GM18498 (cell line): ENCODE measurements around the gene HTT.

Experiments used
- ATAC-seq: cut with Tn5 transposase; IDR thresholded peaks from one replicate; pipeline ENCODE4 v1.9.1; 2021; ENCODE audit warnings: mild to moderate bottlenecking, moderate library complexity; ENCODE audit not compliant: unreplicated experiment

Gene HTT

GRCh38 chr4:3257556-3258482 lies 183.3 kb downstream of the HTT start:
- no peak for ATAC-seq

DNA sequence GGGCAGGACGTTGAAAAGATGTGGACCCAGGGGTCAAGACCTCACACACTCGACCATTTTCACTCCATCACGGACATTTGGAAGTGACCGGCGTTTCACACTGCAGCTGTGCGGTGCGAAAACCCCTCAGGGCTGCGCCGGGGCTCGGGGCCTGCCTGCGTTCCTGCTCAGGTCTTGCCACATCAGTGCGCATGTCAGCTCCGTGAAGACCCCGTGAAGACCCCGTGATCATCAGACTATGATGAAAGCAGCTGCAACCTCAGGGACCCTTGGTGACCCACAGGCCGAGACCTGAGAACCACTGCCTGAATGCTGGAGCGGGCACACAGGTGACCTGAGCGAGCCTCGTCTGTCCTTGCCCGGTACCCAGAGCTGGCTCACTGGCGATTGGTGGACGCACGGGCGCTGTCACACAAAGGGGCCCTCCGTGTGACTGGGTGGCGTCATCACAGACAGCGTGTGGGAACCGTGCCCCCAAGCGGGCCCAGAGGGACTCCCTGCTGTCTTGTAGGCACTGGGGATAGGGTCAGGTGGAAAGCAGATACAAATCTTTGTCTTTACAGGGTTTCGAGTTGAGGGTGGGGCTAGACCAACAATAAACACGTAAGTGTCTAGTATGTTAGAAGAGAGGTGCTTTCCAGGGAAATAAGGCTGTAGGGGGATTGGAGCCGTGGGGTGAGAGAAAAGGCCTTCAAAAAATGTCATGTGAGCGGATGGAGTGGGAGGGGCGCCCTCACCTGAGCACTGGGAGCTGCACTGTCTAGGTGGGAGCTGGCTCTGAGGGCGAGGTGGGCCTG lies 187.1 kb downstream of the HTT start:
- ATAC-seq = no peak

DNA sequence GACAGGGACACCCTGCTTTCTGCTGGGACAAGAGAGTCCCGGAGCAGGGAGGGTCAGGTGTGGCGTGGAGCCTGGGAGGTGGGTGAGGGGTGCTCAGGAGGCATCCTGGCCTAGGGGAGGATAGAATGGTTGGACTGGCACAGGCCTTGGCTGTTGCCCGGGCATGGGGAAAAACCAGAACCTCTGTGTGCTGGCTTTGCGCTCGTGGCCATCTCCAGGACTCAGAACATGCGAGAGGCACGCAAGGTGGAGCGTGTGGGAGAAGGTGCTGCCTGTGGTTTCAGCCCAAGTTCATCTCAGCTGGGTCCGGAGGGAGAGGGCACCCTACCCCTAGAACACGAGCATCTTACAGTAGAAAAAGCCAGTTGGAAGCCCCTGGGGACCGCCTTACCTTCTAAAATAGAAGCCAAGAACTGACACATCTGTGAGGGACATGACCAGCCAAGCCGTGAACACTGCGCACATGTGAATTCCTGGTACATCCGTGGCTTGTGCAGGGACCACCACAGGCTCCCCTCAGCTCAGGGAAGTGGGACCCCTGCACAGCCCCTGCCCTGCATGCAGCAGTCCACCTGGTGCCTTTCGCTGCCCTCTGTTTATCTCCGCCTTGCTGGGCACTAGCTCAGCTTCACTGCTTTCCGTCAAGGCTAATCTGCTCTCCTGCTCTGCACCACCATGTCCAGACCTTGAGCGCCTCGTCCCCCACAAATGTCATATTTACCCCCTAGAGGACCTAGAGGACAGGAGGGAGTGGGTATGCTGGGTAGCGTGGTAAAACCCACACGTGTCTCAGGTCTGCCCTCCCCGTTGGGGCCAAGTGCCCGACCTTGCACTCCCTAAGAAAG lies 187.9 kb downstream of the HTT start:
- no peak for ATAC-seq

- ATAC-seq = no peak
Observed at GRCh38 chr4:3263053-3263875, 188.8 kb downstream of the HTT start.

GRCh38 chr4:3263876-3264193 lies 189.4 kb downstream of the HTT start:
- no peak for ATAC-seq

DNA sequence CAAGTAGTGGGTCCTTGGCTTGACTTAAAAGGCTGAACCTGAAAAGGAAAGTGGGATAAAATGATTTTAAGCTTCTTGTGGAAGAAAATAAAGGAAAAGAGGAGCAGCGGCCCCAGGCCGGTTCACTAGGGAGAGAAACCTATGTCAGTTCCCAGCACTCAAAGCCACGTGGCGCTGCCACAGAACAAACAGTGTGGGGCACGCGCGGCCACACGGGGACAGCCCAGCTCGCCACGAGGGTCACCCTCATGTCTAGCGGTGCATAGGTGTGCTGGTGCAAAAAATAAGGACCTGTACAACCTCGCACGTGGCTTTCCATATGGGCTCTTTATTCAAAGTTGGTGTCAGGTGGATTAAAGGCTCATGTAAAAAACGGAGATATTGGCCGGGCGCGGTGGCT lies 191.6 kb downstream of the HTT start:
- ATAC-seq = no peak

DNA sequence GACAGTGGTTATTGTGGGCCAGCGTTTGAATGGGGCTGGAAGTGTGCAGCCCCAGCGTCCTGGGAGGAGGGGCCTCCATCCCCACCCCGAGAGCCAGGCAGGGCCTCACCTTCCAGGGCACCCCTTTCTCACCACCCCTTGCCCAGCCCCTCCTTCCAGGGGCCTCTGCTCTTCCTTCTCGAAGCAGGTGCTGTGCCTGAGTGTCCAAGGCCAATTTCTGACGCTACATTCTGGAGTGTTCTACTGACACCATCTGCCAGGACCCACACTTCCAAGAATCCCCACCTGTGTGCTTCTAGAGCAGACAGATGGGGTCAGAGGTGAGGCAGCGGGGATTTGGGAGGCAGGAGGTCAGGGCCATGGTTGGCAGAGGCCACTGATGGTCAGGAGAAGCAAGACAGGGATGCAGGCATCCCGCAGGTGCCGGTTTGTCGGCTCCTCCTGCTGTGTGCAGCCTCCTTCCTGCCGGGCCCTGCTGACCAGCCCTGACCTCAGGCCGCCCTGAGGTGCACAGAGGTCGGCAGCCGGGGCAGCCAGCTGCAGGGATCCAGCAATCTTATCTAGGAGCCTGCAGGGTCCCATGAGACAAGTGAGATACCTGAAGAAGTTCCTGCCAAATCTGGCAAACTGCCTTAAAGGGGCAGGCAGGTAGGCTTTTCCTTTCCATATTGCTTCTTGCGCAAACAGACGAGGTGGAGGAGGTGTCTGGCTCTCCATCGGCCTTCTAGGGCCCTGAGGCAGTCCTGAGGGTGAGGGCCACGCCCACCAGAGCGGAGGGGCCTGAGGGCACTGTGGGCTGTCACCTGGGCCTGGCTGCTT lies 193.3 kb downstream of the HTT start:
- ATAC-seq = no peak

DNA sequence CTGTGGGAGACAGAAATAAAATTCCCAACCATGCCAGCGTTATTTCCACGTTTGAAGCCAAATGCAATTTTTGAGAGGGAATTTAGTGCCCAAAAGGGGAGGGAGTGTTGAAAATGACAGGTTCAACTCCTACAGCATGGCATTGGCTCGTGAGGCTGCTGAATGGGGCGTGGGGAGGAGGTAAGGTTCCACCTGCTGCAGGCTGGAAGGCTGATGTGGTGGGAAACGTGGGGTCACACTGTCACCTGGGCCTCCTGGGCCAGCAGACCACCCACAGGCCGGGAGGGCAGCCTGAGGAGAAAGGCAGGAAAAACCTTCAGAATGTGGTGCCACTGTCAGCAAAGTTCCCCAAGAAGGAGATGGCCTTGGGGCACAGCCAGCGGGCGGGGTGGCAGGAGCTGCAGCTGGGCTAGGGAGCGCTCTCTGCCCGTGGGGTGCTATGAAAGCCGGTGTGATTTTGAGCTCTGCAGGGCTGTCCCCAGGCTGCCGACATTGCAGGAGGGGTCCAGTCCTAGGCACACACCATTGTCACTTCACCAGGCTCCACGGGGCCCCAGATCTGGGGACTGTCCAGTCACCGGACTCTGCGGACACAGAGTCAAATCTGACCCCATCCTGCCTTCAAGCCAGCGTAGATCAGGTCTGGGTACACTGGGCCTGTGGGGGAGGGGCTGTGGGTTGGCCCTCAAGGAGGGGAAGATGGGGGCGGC lies 194.1 kb downstream of the HTT start:
- ATAC-seq = no peak

GRCh38 chr4:3269105-3269927 lies 194.8 kb downstream of the HTT start:
- ATAC-seq = no peak

DNA sequence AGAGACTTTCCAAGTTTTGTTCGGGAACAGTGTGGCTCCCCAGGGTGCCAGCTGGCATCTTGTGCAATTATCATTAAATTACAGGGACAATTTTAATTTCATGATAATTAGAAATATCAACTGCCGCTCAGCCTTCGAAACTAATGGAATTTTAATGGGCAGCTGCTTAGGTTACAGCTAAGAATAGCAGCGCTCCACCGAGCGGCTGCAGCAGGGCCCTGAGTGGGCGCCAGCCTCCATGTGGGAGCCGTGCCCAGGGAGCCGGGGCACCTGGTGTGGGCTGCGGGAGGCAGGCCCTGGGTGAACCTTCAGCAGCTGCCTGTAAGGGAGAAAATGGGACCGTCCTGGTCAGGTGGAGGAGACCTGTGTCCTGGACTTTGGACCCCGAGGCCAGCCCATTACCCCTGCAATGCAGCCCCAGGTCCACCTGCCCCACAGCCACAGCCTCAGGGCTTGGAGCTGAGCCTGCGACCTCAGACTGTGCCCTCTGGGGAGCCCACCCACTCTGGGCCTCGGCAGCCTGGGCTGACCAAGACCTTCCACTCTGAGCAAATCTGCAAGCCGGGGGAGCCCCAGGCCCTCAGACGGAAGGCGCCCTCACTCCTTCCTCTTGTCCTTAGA lies 195.6 kb downstream of the HTT start:
- no peak for ATAC-seq

GRCh38 chr4:3271131-3271530 lies 196.7 kb downstream of the HTT start:
- no peak for ATAC-seq

- ATAC-seq = no peak
Observed at GRCh38 chr4:3276986-3277385, 202.5 kb downstream of the HTT start.

- no peak for ATAC-seq
Observed at GRCh38 chr4:3280466-3280865, 206.0 kb downstream of the HTT start.

DNA sequence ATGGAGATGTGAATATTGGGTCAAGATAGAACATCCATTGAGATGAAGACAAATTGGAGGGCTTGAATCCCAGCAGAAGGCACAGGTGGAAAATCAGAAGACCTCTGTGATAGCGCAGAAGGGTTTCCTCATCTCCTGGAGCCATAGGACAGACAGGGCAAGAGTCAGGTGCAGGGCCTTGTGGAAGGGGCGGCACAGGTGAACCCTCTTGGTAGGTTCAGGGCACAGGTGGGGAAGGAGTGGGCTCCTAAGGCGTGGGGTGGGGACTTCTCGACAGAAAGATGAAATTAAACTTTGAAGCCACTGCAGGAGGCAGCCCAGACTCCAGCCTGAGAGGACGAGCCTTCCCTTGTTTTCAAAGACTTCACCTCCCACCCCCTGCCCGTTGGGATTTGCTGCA lies 209.0 kb downstream of the HTT start:
- no peak for ATAC-seq

GRCh38 chr4:3283916-3284315 lies 209.4 kb downstream of the HTT start:
- no peak for ATAC-seq

DNA sequence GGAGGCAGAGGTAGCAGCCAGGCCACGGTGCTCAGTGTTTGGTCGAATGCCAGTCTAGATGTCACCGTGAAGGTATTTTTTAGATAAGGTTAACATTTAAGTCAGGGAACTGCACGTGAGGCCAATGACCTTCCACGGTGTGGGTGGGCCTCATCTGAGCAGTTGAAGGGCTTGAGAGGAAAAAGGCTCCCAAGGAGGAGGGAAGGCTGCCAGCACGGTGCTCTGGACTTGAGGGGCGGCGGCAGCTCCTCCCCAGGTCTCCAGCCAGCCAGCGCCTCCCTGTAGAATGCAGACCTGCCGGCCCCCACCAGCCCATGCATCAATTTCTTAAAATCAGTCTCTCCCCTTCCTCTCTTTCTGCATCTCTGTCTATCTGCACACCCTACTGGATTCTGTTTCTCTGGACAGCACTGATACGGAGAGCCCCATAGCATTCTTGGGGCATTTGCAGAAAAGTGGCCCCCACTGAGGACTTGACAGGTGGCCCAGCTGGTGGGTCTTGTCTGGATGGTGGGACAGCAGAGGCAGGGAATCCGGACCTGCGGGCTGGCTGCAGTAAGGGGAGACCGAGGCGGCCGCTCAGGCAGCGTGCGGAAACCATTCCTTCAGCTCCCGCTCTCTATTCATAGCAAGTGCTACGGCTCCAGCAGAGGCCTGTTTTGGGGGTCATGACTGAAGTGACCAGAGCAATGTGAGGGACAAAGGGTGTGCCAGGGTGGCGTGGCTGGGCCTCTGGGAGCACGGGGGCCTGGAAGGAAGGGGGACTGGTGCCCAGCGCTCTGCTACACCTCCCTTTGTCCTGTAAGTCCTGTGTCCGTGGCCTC lies 210.5 kb downstream of the HTT start:
- ATAC-seq = no peak
